Parathyroid adenoma (tissue), 2 donors: ENCODE results near the gene FAAP100.

ENCODE experiments used
- H2AFZ ChIP-seq: fragments of 300-600 bp; sonication (generic); one replicate; pipeline ENCODE4 v1.7.0; 2017; ENCODE audit warnings: antibody characterized with exemption, mild to moderate bottlenecking
- H3K27ac ChIP-seq: fragments of 300-600 bp; sonication (generic); one replicate; pipeline ENCODE4 v1.7.0; 2017
- H3K27me3 ChIP-seq: fragments of 300-600 bp; sonication (generic); one replicate; pipeline ENCODE4 v1.7.0; 2017; ENCODE audit warnings: low read length; ENCODE audit not compliant: control insufficient read depth, insufficient read depth
- H3K36me3 ChIP-seq: fragments of 300-600 bp; sonication (generic); one replicate; pipeline ENCODE4 v1.7.0; 2017; ENCODE audit warnings: low read length; ENCODE audit not compliant: control insufficient read depth, insufficient read depth
- H3K4me1 ChIP-seq: fragments of 300-600 bp; sonication (generic); one replicate; pipeline ENCODE4 v1.7.0; 2017; ENCODE audit warnings: control low read depth
- H3K4me2 ChIP-seq: fragments of 300-600 bp; sonication (generic); one replicate; pipeline ENCODE4 v1.7.0; 2017; ENCODE audit warnings: low read length
- H3K4me3 ChIP-seq: fragments of 300-600 bp; sonication (generic); one replicate; pipeline ENCODE4 v1.7.0; 2017; ENCODE audit warnings: low read depth, low read length
- H3K79me2 ChIP-seq: fragments of 300-600 bp; sonication (generic); one replicate; pipeline ENCODE4 v1.7.0; 2017; ENCODE audit warnings: control low read depth
- H3K9ac ChIP-seq: fragments of 300-600 bp; sonication (generic); one replicate; pipeline ENCODE4 v1.7.0; 2017; ENCODE audit warnings: mild to moderate bottlenecking
- H3K9me3 ChIP-seq: fragments of 300-600 bp; sonication (generic); one replicate; pipeline ENCODE4 v1.7.0; 2017; ENCODE audit warnings: low read length; ENCODE audit not compliant: control insufficient read depth
- CTCF ChIP-seq: fragments of 300-600 bp; sonication (generic); IDR thresholded peaks from one replicate; pipeline ENCODE4 v1.7.0; 2017; ENCODE audit warnings: antibody characterized with exemption, mild to moderate bottlenecking
- donor health status: primary hyperparathyroidism.

FAAP100 gene

GRCh38 chr17:81528651-81529436 lies 23.3 kb downstream of the FAAP100 start:
- Histone ChIP-seq H3K4me1 (peaks cover 7% of the 10 kb centered on the region), H3K4me2 (no peak overlapping the region), H3K79me2 (no peaks in the 10 kb centered on the region), H3K27ac (no peak overlapping the region), H3K4me3 (no peak overlapping the region), H3K27me3 (no peaks in the 10 kb centered on the region), H3K9me3 (no peaks in the 10 kb centered on the region), H3K36me3 (no peaks in the 10 kb centered on the region), H3K9ac (no peak overlapping the region), H2AFZ (no peak overlapping the region)
- TF ChIP-seq CTCF: no peak

- Histone ChIP-seq H3K36me3 (no peaks in the 10 kb centered on the region), H3K4me2 (no peak overlapping the region), H3K79me2 (no peaks in the 10 kb centered on the region), H3K27me3 (no peaks in the 10 kb centered on the region), H3K4me3 (no peak overlapping the region), H2AFZ (no peak overlapping the region), H3K9me3 (no peaks in the 10 kb centered on the region), H3K9ac (no peak overlapping the region), H3K27ac (no peak overlapping the region), H3K4me1 (peaks cover 7% of the 10 kb centered on the region)
- no peak for TF ChIP-seq CTCF
Measured at GRCh38 chr17:81528384-81528650, 23.8 kb downstream of the FAAP100 start.

- peak within 1 kb of the TSS; percentile 27 for H3K27ac ChIP-seq
- no peaks in the 10 kb centered on the region for H3K79me2 ChIP-seq
- no peak within 1 kb of the TSS for H3K4me2 ChIP-seq
- no peak for TF ChIP-seq CTCF
- no peak within 1 kb of the TSS for H3K4me3 ChIP-seq
- no peak within 1 kb of the TSS for H3K9ac ChIP-seq
- no peaks in the 10 kb centered on the region for H3K9me3 ChIP-seq
- no peaks in the 10 kb centered on the region for H3K27me3 ChIP-seq
- no peaks in the 10 kb centered on the region for H3K36me3 ChIP-seq
- H3K4me1 ChIP-seq: peaks cover 7% of the 10 kb centered on the region
- H2AFZ ChIP-seq: peak within 1 kb of the TSS; percentile 66
Measured at GRCh38 chr17:81527591-81528383, 24.4 kb downstream of the FAAP100 start, which contains the start of gene FSCN2. Gene FSCN2, plus strand, starts transcription at chr17:81528377. Its CDS starts 155 bp downstream, at chr17:81528532.

GRCh38 chr17:81526662-81527571 lies 25.2 kb downstream of the FAAP100 start:
- no peak for TF ChIP-seq CTCF
- no peak overlapping the region for H3K4me3 ChIP-seq
- H3K9me3 ChIP-seq: no peaks in the 10 kb centered on the region
- no peak overlapping the region for H3K4me2 ChIP-seq
- H3K27ac ChIP-seq: peak overlapping the region; percentile 27
- H3K27me3 ChIP-seq: no peaks in the 10 kb centered on the region
- H2AFZ ChIP-seq: peak overlapping the region; percentile 66
- peaks cover 7% of the 10 kb centered on the region for H3K4me1 ChIP-seq
- no peaks in the 10 kb centered on the region for H3K36me3 ChIP-seq
- no peak overlapping the region for H3K9ac ChIP-seq
- H3K79me2 ChIP-seq: peaks cover 3% of the 10 kb centered on the region
